NCI-H774 (cell line): Measurements from ENCODE around the gene LAS1L.
"Not testable (repeated sequence)": the region's sequence is repeated elsewhere in the genome, so short reads cannot be mapped to it uniquely, and the experiment has no call there.

Experiments
- DNase-seq: peaks from one replicate; lab custom pipeline; 2025; lab: John Stamatoyannopoulos, UW

LAS1L gene

GRCh38 chrX:65534450-65535292, at the start of gene LAS1L:
LAS1L (minus strand) TSS chrX:65534787; CDS start chrX:65534715, 72 bp downstream.
- peak; percentile 85 for DNase-seq

- no peak for DNase-seq
Measured at GRCh38 chrX:65582450-65583082, 48.0 kb upstream of the LAS1L start.

GRCh38 chrX:65581661-65582339, 47.2 kb upstream of the LAS1L start:
- DNase-seq, result peak; percentile 20

- no peak for DNase-seq
Measured at GRCh38 chrX:65578346-65578745, 43.8 kb upstream of the LAS1L start.

GRCh38 chrX:65576160-65576559, 41.6 kb upstream of the LAS1L start:
- no peak for DNase-seq

GRCh38 chrX:65575022-65575421, 40.4 kb upstream of the LAS1L start:
- DNase-seq, result no peak

GRCh38 chrX:65574356-65574755, 39.8 kb upstream of the LAS1L start:
- DNase-seq, result no peak

GRCh38 chrX:65572971-65573370, 38.4 kb upstream of the LAS1L start:
- no peak for DNase-seq

- not testable (repeated sequence) for DNase-seq
Measured at GRCh38 chrX:65562850-65563249, 28.3 kb upstream of the LAS1L start.

- no peak for DNase-seq
Measured at GRCh38 chrX:65551489-65552339, 17.1 kb upstream of the LAS1L start.

GRCh38 chrX:65551086-65551485, 16.5 kb upstream of the LAS1L start:
- no peak for DNase-seq

- no peak for DNase-seq
Measured at GRCh38 chrX:65545456-65545855, 10.9 kb upstream of the LAS1L start.

- no peak for DNase-seq
Measured at GRCh38 chrX:65537229-65537628, 2.6 kb upstream of the LAS1L start.

- no peak for DNase-seq
Measured at GRCh38 chrX:65536291-65536690, 1.7 kb upstream of the LAS1L start.

- no peak for DNase-seq
Measured at GRCh38 chrX:65532016-65532415, 2.6 kb downstream of the LAS1L start.

- DNase-seq, result no peak
Measured at GRCh38 chrX:65528705-65529340, 5.8 kb downstream of the LAS1L start.

GRCh38 chrX:65528293-65528692, 6.3 kb downstream of the LAS1L start:
- DNase-seq, result no peak

- DNase-seq, result no peak
Measured at GRCh38 chrX:65524139-65524538, 10.4 kb downstream of the LAS1L start.

GRCh38 chrX:65522739-65523372, 11.7 kb downstream of the LAS1L start:
- no peak for DNase-seq

- not testable (repeated sequence) for DNase-seq
Measured at GRCh38 chrX:65519530-65519929, 15.1 kb downstream of the LAS1L start.

- DNase-seq, result not testable (repeated sequence)
Measured at GRCh38 chrX:65518980-65519379, 15.6 kb downstream of the LAS1L start.
